Measurements from ENCODE around the gene RPS15. TPM values are rescaled to one million over a fixed set of nuclear protein-coding genes. Genes with fewer than 3 reads are reported as not detected.

The RPS15 gene
- total and polyA plus RNA-seq, 9 of the 15 experiments (the other 6 are each of a cell fraction or from before 2014, with no cell fraction given), result 605 to 2,791 (median 957) TPM

DNA sequence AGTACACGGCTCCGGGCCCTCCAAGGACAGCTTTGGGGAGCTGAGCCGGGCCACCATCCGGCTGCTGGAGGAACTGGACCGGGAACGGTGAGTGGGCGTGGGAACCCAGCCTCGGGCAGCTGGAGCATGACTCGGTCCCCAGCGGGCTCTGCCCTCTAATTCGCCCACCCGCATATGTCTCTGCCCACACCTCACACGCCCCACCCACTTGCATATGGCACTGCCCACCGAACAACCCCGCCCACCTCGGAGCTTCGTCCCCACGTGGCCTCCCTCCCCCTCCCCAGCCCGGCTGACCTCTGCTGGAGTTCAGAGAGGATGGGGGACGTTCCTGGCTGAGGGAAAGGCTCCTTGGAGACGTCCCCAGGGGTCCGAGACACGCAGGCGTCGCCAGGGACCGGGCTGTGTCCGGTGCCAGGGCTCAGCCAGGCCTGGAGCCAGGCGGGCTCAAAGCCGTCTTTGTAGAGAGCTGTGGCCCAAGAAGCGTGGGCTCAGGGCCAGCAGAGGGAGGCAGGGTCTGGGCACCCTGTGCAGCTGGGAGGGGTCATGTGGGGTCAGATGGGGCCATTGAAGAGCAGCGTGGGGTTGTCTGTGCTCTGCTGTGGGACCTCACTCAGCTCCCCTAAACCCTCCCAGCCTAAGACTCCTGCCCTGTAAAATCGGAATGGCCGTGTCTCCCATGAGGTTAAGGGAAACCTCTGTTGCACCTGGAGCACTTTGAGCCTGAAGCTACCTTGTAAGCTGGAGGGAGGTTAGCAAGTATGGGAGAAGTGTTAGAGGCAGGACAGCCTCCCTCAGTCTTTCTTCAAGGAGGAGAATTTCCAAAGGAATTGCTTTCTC, 15.5 kb downstream of the RPS15 start (continued):
- TF ChIP-seq, protein P1, sequence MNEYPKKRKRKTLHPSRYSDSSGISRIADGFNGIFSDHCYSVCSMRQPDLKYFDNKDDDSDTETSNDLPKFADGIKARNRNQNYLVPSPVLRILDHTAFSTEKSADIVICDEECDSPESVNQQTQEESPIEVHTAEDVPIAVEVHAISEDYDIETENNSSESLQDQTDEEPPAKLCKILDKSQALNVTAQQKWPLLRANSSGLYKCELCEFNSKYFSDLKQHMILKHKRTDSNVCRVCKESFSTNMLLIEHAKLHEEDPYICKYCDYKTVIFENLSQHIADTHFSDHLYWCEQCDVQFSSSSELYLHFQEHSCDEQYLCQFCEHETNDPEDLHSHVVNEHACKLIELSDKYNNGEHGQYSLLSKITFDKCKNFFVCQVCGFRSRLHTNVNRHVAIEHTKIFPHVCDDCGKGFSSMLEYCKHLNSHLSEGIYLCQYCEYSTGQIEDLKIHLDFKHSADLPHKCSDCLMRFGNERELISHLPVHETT (CRISPR knock-in tag; conservative IDR thresholded peaks at IDR 0.05 in 1 of 2, IDR thresholded peaks at IDR 0.05 in 1 of 2), result no peak
- TF ChIP-seq, protein P2, sequence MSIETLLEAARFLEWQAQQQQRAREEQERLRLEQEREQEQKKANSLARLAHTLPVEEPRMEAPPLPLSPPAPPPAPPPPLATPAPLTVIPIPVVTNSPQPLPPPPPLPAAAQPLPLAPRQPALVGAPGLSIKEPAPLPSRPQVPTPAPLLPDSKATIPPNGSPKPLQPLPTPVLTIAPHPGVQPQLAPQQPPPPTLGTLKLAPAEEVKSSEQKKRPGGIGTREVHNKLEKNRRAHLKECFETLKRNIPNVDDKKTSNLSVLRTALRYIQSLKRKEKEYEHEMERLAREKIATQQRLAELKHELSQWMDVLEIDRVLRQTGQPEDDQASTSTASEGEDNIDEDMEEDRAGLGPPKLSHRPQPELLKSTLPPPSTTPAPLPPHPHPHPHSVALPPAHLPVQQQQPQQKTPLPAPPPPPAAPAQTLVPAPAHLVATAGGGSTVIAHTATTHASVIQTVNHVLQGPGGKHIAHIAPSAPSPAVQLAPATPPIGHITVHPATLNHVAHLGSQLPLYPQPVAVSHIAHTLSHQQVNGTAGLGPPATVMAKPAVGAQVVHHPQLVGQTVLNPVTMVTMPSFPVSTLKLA (conservative IDR thresholded peaks at IDR 0.05), result peak in 1 of 2 experiments; percentile 52; a peak in 3 of 4 replicates
- no peak for TF ChIP-seq BCOR (IDR thresholded peaks at IDR 0.05)
- no peak for TF ChIP-seq ZNF76 (CRISPR knock-in tag; IDR thresholded peaks at IDR 0.05; ENCODE audit: borderline replicate concordance)
- TF ChIP-seq SIRT6 (IDR thresholded peaks at IDR 0.05; ENCODE audit: low read depth, low read length), result no peak
- TF ChIP-seq, protein P3, sequence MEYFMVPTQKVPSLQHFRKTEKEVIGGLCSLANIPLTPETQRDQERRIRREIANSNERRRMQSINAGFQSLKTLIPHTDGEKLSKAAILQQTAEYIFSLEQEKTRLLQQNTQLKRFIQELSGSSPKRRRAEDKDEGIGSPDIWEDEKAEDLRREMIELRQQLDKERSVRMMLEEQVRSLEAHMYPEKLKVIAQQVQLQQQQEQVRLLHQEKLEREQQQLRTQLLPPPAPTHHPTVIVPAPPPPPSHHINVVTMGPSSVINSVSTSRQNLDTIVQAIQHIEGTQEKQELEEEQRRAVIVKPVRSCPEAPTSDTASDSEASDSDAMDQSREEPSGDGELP (CRISPR knock-in tag; IDR thresholded peaks at IDR 0.05; ENCODE audit: borderline replicate concordance), result peak; percentile 82

All from K562 (cell line).